Loucy (cell line): ENCODE measurements around the gene PANK3.

Experiments used
- H2AFZ ChIP-seq: fragments of 200-600 bp; sonication (generic); 2 replicates; pipeline ENCODE4 v1.6.0; 2016; ENCODE audit warnings: antibody characterized with exemption, mild to moderate bottlenecking, low read length, moderate library complexity
- H3F3A ChIP-seq: fragments of 200-600 bp; 2 replicates; pipeline ENCODE4 v1.6.0; 2016; ENCODE audit warnings: antibody characterized with exemption, low read depth, mild to moderate bottlenecking
- H3K27me3 ChIP-seq: fragments of 200-600 bp; sonication (generic); 2 replicates; pipeline ENCODE4 v1.6.1; 2014; ENCODE audit warnings: low read length, mild to moderate bottlenecking; ENCODE audit not compliant: insufficient read depth, poor library complexity, severe bottlenecking
- H3K36me3 ChIP-seq: fragments of 200-600 bp; sonication (generic); 2 replicates; pipeline ENCODE4 v1.6.1; 2016; ENCODE audit warnings: low read length; ENCODE audit not compliant: insufficient read depth
- H3K4me1 ChIP-seq: fragments of 200-600 bp; sonication (generic); 2 replicates; pipeline ENCODE4 v1.5.1; 2014; ENCODE audit warnings: low read length, mild to moderate bottlenecking; ENCODE audit not compliant: insufficient read depth, poor library complexity, severe bottlenecking
- H3K4me2 ChIP-seq: fragments of 200-600 bp; sonication (generic); 2 replicates; pipeline ENCODE4 v1.6.0; 2014; ENCODE audit warnings: antibody characterized with exemption, low read length, low read depth, mild to moderate bottlenecking; ENCODE audit not compliant: poor library complexity, severe bottlenecking
- H3K4me3 ChIP-seq: fragments of 200-600 bp; sonication (generic); 2 replicates; pipeline ENCODE4 v1.5.1; 2014; ENCODE audit warnings: low read length, mild to moderate bottlenecking, mixed read lengths; ENCODE audit not compliant: poor library complexity, severe bottlenecking
- H3K79me2 ChIP-seq: fragments of 200-600 bp; sonication (generic); 2 replicates; pipeline ENCODE4 v1.6.1; 2014; ENCODE audit warnings: low read length; ENCODE audit not compliant: insufficient read depth
- H3K9ac ChIP-seq: fragments of 200-600 bp; sonication (generic); 2 replicates; pipeline ENCODE4 v1.6.0; 2014; ENCODE audit warnings: mild to moderate bottlenecking, low read depth, low read length, moderate library complexity; ENCODE audit not compliant: poor library complexity, severe bottlenecking
- H3K9me2 ChIP-seq: fragments of 200-600 bp; sonication (generic); replicated peaks from 2 replicates; pipeline ENCODE4 v1.6.1; 2016; ENCODE audit warnings: low read depth, low read length, mixed read lengths
- H3K9me3 ChIP-seq: fragments of 200-600 bp; sonication (generic); 2 replicates; pipeline ENCODE4 v1.6.1; 2014; ENCODE audit warnings: mild to moderate bottlenecking, antibody characterized with exemption, low read length, low read depth; ENCODE audit not compliant: insufficient read depth
- H4K20me1 ChIP-seq: fragments of 200-600 bp; sonication (generic); 2 replicates; pipeline ENCODE4 v1.6.0; 2014; ENCODE audit warnings: antibody characterized with exemption, low read length, mild to moderate bottlenecking; ENCODE audit not compliant: insufficient read depth, poor library complexity, severe bottlenecking
- CTCF ChIP-seq: fragments of 200-600 bp; sonication (generic); conservative IDR thresholded peaks from 2 replicates; pipeline ENCODE4 v1.5.1; 2014; ENCODE audit warnings: mild to moderate bottlenecking, antibody characterized with exemption, low read length
- EZH2phosphoT487 ChIP-seq: fragments of 200-600 bp; IDR thresholded peaks from 2 replicates; pipeline ENCODE4 v1.6.1; 2018; ENCODE audit warnings: antibody characterized with exemption, mild to moderate bottlenecking, moderate library complexity, borderline replicate concordance

The PANK3 gene

GRCh38 chr5:168570490-168571328 lies 8.5 kb downstream of the PANK3 start:
- Histone ChIP-seq H3K9ac (no peak overlapping the region), H3K9me3 (no peaks in the 10 kb centered on the region), H3K27me3 (no peaks in the 10 kb centered on the region), H3K4me2 (no peak overlapping the region), H4K20me1 (peaks cover 60% of the 10 kb centered on the region), H3K36me3 (0 out of 2 replicates have a peak, but pooled peaks cover 6% of the 10 kb centered on the region), H3K4me1 (peaks cover 10% of the 10 kb centered on the region), H3F3A (no peaks in the 10 kb centered on the region), H3K4me3 (no peak overlapping the region), H3K9me2 (no peaks in the 10 kb centered on the region), H3K79me2 (peaks cover 81% of the 10 kb centered on the region), H2AFZ (no peak overlapping the region)
- TF ChIP-seq EZH2phosphoT487 = no peak
- TF ChIP-seq CTCF = no peak

- H3K9ac ChIP-seq = no peak overlapping the region
- no peaks in the 10 kb centered on the region for H3K9me2 ChIP-seq
- no peaks in the 10 kb centered on the region for H3K9me3 ChIP-seq
- H3K27me3 ChIP-seq = no peaks in the 10 kb centered on the region
- peaks cover 16% of the 10 kb centered on the region; the same call in 1 of the 2 replicates for H3K36me3 ChIP-seq
- H3K4me3 ChIP-seq = no peak overlapping the region
- H2AFZ ChIP-seq = no peak overlapping the region
- H3F3A ChIP-seq = no peaks in the 10 kb centered on the region
- H3K4me2 ChIP-seq = no peak overlapping the region
- no peak for TF ChIP-seq EZH2phosphoT487
- TF ChIP-seq CTCF = no peak
- H3K79me2 ChIP-seq = peaks cover 65% of the 10 kb centered on the region
- peaks cover 5% of the 10 kb centered on the region for H3K4me1 ChIP-seq
- peaks cover 53% of the 10 kb centered on the region for H4K20me1 ChIP-seq
These were observed 10.4 kb downstream of the PANK3 start for GRCh38 chr5:168568738-168569137.

GRCh38 chr5:168563959-168564358 lies 15.2 kb downstream of the PANK3 start:
- Histone ChIP-seq H3K9me3 (no peaks in the 10 kb centered on the region), H3K9me2 (no peaks in the 10 kb centered on the region), H3K4me3 (no peak overlapping the region), H3K27me3 (no peaks in the 10 kb centered on the region), H3K79me2 (peaks cover 34% of the 10 kb centered on the region; the same call in 1 of the 2 replicates), H3K36me3 (peaks cover 49% of the 10 kb centered on the region; the same call in 1 of the 2 replicates), H3F3A (no peaks in the 10 kb centered on the region), H2AFZ (no peak overlapping the region), H4K20me1 (peaks cover 44% of the 10 kb centered on the region), H3K9ac (no peak overlapping the region), H3K4me2 (no peak overlapping the region), H3K4me1 (no peaks in the 10 kb centered on the region)
- TF ChIP-seq EZH2phosphoT487 = no peak
- TF ChIP-seq CTCF = no peak
